Ovary (tissue), 9 donors: ENCODE data around the gene LAMB3. TPM values are rescaled to one million over a fixed set of nuclear protein-coding genes. Genes with fewer than 3 reads are reported as not detected.

ENCODE experiments used
- DNase-seq, 5 donors: peaks; one replicate each; pipeline ENCODE4 v3.0.0-alpha.2; 2019 to 2020
- H3K27ac ChIP-seq, 2 donors: fragments of 200-600 bp; one replicate each; pipeline versions ENCODE4 v1.5.1 to v1.8.0; 2019 to 2022
- H3K27me3 ChIP-seq: fragments of 200-600 bp; one replicate; pipeline ENCODE4 v1.8.0; 2022
- H3K36me3 ChIP-seq: fragments of 200-600 bp; sonication (generic); one replicate; pipeline ENCODE4 v1.5.1; 2019
- H3K4me1 ChIP-seq: one replicate; pipeline ENCODE4 v1.8.1; 2013; ENCODE audit warnings: mild to moderate bottlenecking, moderate library complexity; ENCODE audit not compliant: insufficient read depth
- H3K4me3 ChIP-seq: fragments of 200-600 bp; sonication (generic); one replicate; pipeline ENCODE4 v1.5.1; 2017
- H3K9me3 ChIP-seq, 2 donors: fragments of 200-600 bp in 1 of 2; sonication (generic) in 1 of 2; one replicate each; pipeline versions ENCODE4 v1.5.1 to v1.8.1; 2013 to 2019; ENCODE audit warnings: mild to moderate bottlenecking in 1 of 2, moderate library complexity in 1 of 2
- EP300 ChIP-seq: sonication (generic); formaldehyde crosslinking; IDR thresholded peaks from one replicate; pipeline ENCODE4 v1.6.1; 2017; ENCODE audit warnings: antibody characterized with exemption
- POLR2A ChIP-seq: fragments of 450-650 bp; IDR thresholded peaks from one replicate; pipeline ENCODE4 v1.6.1; 2017; ENCODE audit warnings: antibody characterized with exemption, mild to moderate bottlenecking, moderate library complexity
- WGBS, 3 donors: extraction: QIAGEN DNeasy Blood & Tissue Kit in 1 of 3; methylation state at CpG; one replicate each; pipeline versions ENCODE4 v1.1.5 to v1.1.7; 2013 to 2017; 5-methylcytosine and 5-hydroxymethylcytosine counted together
- intact Hi-C, 4 donors: fragments of 100-400 bp; cut with DNase I; formaldehyde crosslinking; loops; one replicate each; pipeline versions ENCODE4 v1.11.0 to v1.15.1; 2022 to 2023
- polyA plus RNA-seq, 2 donors: library from polyadenylated mRNA; stranded (reverse); fragments of 200-250 nt in 1 of 2; fragments of 350-450 nt in 1 of 2; fragmentation: Illumina TruSeq in 1 of 2; extraction: RNeasy Lipid Tissue Mini Kit (QIAGEN cat#74804) in 1 of 2; gene quantifications; one replicate each; pipeline ENCODE4 v1.2.3, GENCODE V29; 2013 to 2014
- total RNA-seq, 7 donors: library from RNA; depleted of rRNA in 2 of 7; stranded (reverse); fragments of >200 nt in 2 of 7; fragmentation: NEBNext Ultra II Directional in 3 of 7; extraction: Animal tissue kit (Norgen Biotek cat#: 25700) in 3 of 7; gene quantifications; one replicate each; pipeline versions ENCODE4 v1.1.0 to v1.2.4, GENCODE V29; 2016 to 2023
- TF ChIP-seq, protein P1 (sequence below), 3 donors: fragments of 450-650 bp in 2 of 3; fragments of 200-600 bp in 1 of 3; IDR thresholded peaks; one replicate each; pipeline versions ENCODE4 v1.5.1 to v1.8.0; 2016 to 2022; ENCODE audit warnings: antibody characterized with exemption in 3 of 3, mild to moderate bottlenecking in 1 of 3
- donor health status: DM: no; HTN: no; CAD: no; lungs with moderate emphysema.
- donor health status: DM: no; HTN: no; CAD: no.
- donor health status: Bipolar disorder and iron deficiency.
- donor health status: DM: yes; HTN: yes; CAD: no.
- donor health status: DM: no; HTN: no; CAD: no.
- donor health status: DM: yes; HTN: yes; CAD: no.

The LAMB3 gene
- total and polyA plus RNA-seq, 9 donors: 0.54 to 56.9 (median 4.2) TPM

DNA sequence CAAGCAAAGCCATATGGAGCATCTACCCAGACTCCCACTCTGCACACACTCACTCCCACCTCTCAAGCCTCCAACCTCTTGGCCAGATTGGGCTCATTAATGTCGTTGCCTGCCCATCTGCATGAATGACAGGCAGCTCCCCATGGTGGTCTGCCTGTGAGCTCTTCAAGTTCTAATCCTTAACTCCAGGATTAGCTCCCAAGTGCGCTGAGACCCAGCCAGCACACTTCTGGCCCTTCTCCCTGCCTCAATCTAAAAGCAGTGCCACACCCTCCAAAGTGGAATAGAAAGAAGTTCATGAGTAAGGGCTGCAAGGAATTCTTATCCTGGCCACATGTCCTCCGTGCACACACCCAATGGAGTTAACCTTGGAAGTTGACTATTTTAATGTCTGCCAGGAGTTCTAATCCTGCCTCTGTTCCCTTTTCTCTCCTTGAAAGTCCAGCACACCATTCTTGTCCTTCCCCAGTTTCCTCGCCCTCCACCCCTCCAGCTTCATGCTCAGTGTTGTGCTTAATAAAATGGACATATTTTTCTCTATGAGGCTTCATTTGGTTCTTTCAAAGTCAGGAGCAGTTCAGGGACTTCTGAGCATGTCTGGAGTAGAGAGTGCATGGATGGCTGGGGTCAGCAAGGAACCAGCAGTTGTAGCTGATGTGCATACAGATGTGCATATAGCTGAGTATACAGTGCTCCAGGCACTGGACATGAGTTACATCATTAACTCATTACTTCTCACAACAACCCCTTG, 38.6 kb downstream of the LAMB3 start:
- TF ChIP-seq, protein P1, sequence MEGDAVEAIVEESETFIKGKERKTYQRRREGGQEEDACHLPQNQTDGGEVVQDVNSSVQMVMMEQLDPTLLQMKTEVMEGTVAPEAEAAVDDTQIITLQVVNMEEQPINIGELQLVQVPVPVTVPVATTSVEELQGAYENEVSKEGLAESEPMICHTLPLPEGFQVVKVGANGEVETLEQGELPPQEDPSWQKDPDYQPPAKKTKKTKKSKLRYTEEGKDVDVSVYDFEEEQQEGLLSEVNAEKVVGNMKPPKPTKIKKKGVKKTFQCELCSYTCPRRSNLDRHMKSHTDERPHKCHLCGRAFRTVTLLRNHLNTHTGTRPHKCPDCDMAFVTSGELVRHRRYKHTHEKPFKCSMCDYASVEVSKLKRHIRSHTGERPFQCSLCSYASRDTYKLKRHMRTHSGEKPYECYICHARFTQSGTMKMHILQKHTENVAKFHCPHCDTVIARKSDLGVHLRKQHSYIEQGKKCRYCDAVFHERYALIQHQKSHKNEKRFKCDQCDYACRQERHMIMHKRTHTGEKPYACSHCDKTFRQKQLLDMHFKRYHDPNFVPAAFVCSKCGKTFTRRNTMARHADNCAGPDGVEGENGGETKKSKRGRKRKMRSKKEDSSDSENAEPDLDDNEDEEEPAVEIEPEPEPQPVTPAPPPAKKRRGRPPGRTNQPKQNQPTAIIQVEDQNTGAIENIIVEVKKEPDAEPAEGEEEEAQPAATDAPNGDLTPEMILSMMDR (IDR thresholded peaks at IDR 0.05): no peak
- no peak for TF ChIP-seq EP300
- no peak for TF ChIP-seq POLR2A
- no peak for DNase-seq
- intact Hi-C loops: no loop called here

GRCh38 chr1:209612646-209613399, 39.4 kb downstream of the LAMB3 start:
- no peak for TF ChIP-seq EP300
- TF ChIP-seq, protein P1 (IDR thresholded peaks at IDR 0.05): no peak
- no peak for TF ChIP-seq POLR2A
- 77 to 85% (median 81%) methylated on average over 12 of the region's 12 CpGs for WGBS, 3 donors
- Histone ChIP-seq H3K4me3 (no peak overlapping the region), H3K36me3 (no peaks in the 10 kb centered on the region), H3K27ac (no peak overlapping the region), H3K9me3 (no peaks in the 10 kb centered on the region), H3K4me1 (no peaks in the 10 kb centered on the region), H3K27me3 (no peaks in the 10 kb centered on the region)
- DNase-seq: no peak
- intact Hi-C loops: no loop called here

More for the DNA sequence above, 38.6 kb downstream of the LAMB3 start:
- Histone ChIP-seq H3K27ac (no peak overlapping the region), H3K36me3 (no peaks in the 10 kb centered on the region), H3K4me1 (no peaks in the 10 kb centered on the region), H3K9me3 (no peaks in the 10 kb centered on the region), H3K27me3 (no peaks in the 10 kb centered on the region), H3K4me3 (no peak overlapping the region)
- WGBS, 3 donors: 51 to 56% (median 51%) methylated on average over 4 of the region's 4 CpGs

DNA sequence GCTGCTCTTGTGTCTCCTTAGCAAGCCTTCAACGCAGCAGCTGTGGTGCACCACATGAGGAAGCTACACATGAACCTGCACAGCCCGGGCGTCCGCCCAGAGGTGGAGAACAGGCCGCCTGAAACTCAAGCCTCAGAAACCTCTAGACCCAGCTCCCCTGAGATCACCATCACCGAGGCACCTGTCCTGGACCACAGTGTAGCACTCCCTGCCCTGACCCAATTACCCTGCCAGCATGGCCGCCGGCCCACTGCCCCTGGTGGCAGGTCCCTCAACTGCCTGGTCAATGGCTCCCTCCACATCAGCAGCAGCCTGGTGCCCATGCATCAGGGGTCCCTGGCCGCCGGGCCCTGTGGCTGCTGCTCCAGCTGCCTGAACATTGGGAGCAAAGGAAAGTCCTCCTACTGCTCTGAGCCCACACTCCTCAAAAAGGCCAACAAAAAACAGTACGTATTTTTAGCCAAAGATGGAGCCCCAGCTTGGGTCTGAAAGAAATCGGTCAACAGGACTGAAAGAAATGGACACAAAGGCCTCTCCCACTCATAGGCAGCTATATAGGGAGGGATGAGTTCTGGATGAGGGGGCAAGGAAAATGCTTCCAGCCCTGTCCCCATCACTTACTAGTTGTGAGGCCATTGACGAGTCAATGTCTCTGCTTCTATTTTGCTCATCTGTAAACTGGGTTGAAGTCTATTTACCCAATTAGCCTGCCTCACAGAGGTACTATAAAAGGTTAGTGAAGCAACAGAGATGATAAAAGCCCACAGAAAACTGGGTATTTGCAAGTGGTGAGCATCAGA, 40.3 kb downstream of the LAMB3 start:
- intact Hi-C loops: no loop called here
- Histone ChIP-seq H3K27ac (no peak overlapping the region), H3K4me3 (no peak overlapping the region), H3K4me1 (no peaks in the 10 kb centered on the region), H3K9me3 (no peaks in the 10 kb centered on the region), H3K36me3 (no peaks in the 10 kb centered on the region), H3K27me3 (no peaks in the 10 kb centered on the region)
- DNase-seq: no peak
- TF ChIP-seq, protein P1 (IDR thresholded peaks at IDR 0.05): no peak
- TF ChIP-seq POLR2A: no peak
- TF ChIP-seq EP300: no peak
- 88 to 96% (median 93%) methylated on average over 13 of the region's 13 CpGs for WGBS, 3 donors

- DNase-seq: no peak
- 83 to 92% (median 88%) methylated on average over 3 of the region's 3 CpGs for WGBS, 3 donors
- intact Hi-C loops: no loop called here
- Histone ChIP-seq H3K36me3 (no peaks in the 10 kb centered on the region), H3K4me3 (no peak overlapping the region), H3K9me3 (no peaks in the 10 kb centered on the region), H3K27me3 (no peaks in the 10 kb centered on the region), H3K4me1 (no peaks in the 10 kb centered on the region), H3K27ac (no peak overlapping the region)
- TF ChIP-seq, protein P1 (IDR thresholded peaks at IDR 0.05): no peak
- no peak for TF ChIP-seq POLR2A
Measured at GRCh38 chr1:209610631-209610905, 41.7 kb downstream of the LAMB3 start.
